CD14-positive monocyte (primary cell): ENCODE measurements around the gene CAPSL. TPM values are rescaled to one million over a fixed set of nuclear protein-coding genes. Genes with fewer than 3 reads are reported as not detected.

Experiments used
- DNase-seq, 3 donors: peaks; one replicate each; pipeline ENCODE4 v3.0.0-alpha.2; 2011 to 2022
- H2AFZ ChIP-seq: 2 replicates; pipeline ENCODE4 v1.6.0; 2012; ENCODE audit warnings: mild to moderate bottlenecking, low read depth, low read length, inconsistent platforms; ENCODE audit not compliant: insufficient read depth, poor library complexity, severe bottlenecking
- H3K27ac ChIP-seq, 2 donors: 1 replicate in 1 of 2; 2 replicates in 1 of 2; pipeline ENCODE4 v1.5.1; 2012 to 2013; ENCODE audit warnings: low read length in 2 of 2, control low read depth in 1 of 2, inconsistent platforms in 1 of 2, low read depth in 1 of 2, mild to moderate bottlenecking in 1 of 2
- H3K27me3 ChIP-seq, 2 donors: one replicate each; pipeline versions ENCODE4 v1.6.0 to v1.6.1; 2011 to 2013; ENCODE audit warnings: low read length in 2 of 2; ENCODE audit not compliant: control insufficient read depth in 2 of 2, insufficient read depth in 2 of 2
- H3K36me3 ChIP-seq, 2 donors: replicated peaks in 1 of 2; 1 replicate in 1 of 2; 2 replicates in 1 of 2; pipeline versions ENCODE4 v1.5.1 to v1.6.1; 2012 to 2013; ENCODE audit warnings: low read length in 2 of 2, control low read depth in 1 of 2, inconsistent platforms in 1 of 2, mild to moderate bottlenecking in 1 of 2; ENCODE audit not compliant: insufficient read depth in 2 of 2, control insufficient read depth in 1 of 2
- H3K4me1 ChIP-seq, 2 donors: 1 replicate in 1 of 2; 2 replicates in 1 of 2; pipeline versions ENCODE4 v1.5.1 to v1.6.1; 2012 to 2013; ENCODE audit warnings: low read length in 2 of 2, control low read depth in 1 of 2, inconsistent platforms in 1 of 2, mild to moderate bottlenecking in 1 of 2, moderate library complexity in 1 of 2; ENCODE audit not compliant: insufficient read depth in 2 of 2, control insufficient read depth in 1 of 2
- H3K4me2 ChIP-seq: replicated peaks from 2 replicates; pipeline ENCODE3; 2012; ENCODE audit warnings: low read length, moderate library complexity, mild to moderate bottlenecking; ENCODE audit not compliant: poor library complexity, severe bottlenecking; ENCODE audit errors: extremely low read depth
- H3K4me3 ChIP-seq, 3 experiments: fragments of 200-600 bp in 1 of 3; sonication (generic) in 1 of 3; replicated peaks in 1 of 3; 1 replicate in 2 of 3; 2 replicates in 1 of 3; pipeline ENCODE4 v1.5.1; 2011 to 2013; ENCODE audit warnings: low read length in 3 of 3, mild to moderate bottlenecking in 3 of 3, control low read depth in 2 of 3, low read depth in 2 of 3, inconsistent platforms in 1 of 3, moderate library complexity in 1 of 3
- H3K79me2 ChIP-seq: 2 replicates; pipeline ENCODE4 v1.6.0; 2012; ENCODE audit warnings: mild to moderate bottlenecking, control low read depth, inconsistent platforms, low read length, moderate library complexity; ENCODE audit not compliant: insufficient read depth
- H3K9ac ChIP-seq: 2 replicates; pipeline ENCODE4 v1.6.0; 2017; ENCODE audit warnings: low read length, mild to moderate bottlenecking; ENCODE audit not compliant: insufficient read depth, poor library complexity, severe bottlenecking
- H3K9me3 ChIP-seq, 2 donors: replicated peaks in 1 of 2; 1 replicate in 1 of 2; 2 replicates in 1 of 2; pipeline versions ENCODE4 v1.5.1 to v1.6.1; 2012 to 2013; ENCODE audit warnings: low read length in 2 of 2, control low read depth in 1 of 2; ENCODE audit not compliant: control insufficient read depth in 1 of 2, insufficient read depth in 1 of 2
- H4K20me1 ChIP-seq: 2 replicates; pipeline ENCODE4 v1.6.0; 2012; ENCODE audit warnings: mild to moderate bottlenecking, low read length, control low read depth, moderate library complexity; ENCODE audit not compliant: insufficient read depth
- H3K27ac Mint-ChIP-seq, 7 donors: one replicate each; pipeline ENCODE4 v1.8.0; 2020; ENCODE audit warnings: mild to moderate bottlenecking in 7 of 7, mixed read lengths in 7 of 7, moderate library complexity in 6 of 7, inconsistent platforms in 2 of 7
- H3K27me3 Mint-ChIP-seq, 3 donors: one replicate each; pipeline ENCODE4 v1.8.0; 2021 to 2022; ENCODE audit warnings: low read depth in 3 of 3, mild to moderate bottlenecking in 3 of 3, mixed read lengths in 3 of 3, moderate library complexity in 3 of 3, inconsistent platforms in 1 of 3
- H3K36me3 Mint-ChIP-seq, 2 donors: one replicate each; pipeline ENCODE4 v1.8.0; 2020; ENCODE audit warnings: mixed read lengths in 2 of 2, inconsistent platforms in 1 of 2, mild to moderate bottlenecking in 1 of 2
- H3K4me1 Mint-ChIP-seq: one replicate; pipeline ENCODE4 v1.8.0; 2020; ENCODE audit warnings: mild to moderate bottlenecking, mixed read lengths
- H3K4me3 Mint-ChIP-seq, 2 donors: one replicate each; pipeline ENCODE4 v1.8.0; 2020; ENCODE audit warnings: mild to moderate bottlenecking in 2 of 2, mixed read lengths in 2 of 2, moderate library complexity in 1 of 2
- H3K9me3 Mint-ChIP-seq, 7 donors: one replicate each; pipeline ENCODE4 v1.8.0; 2020 to 2022; ENCODE audit warnings: mixed read lengths in 7 of 7, mild to moderate bottlenecking in 6 of 7, moderate library complexity in 6 of 7, inconsistent platforms in 2 of 7
- CTCF ChIP-seq: fragments of 200-600 bp; IDR thresholded peaks from one replicate; pipeline ENCODE4 v1.8.0; 2022; ENCODE audit warnings: antibody characterized with exemption, mild to moderate bottlenecking
- WGBS: methylation state at CpG from one replicate; pipeline ENCODE4 v1.1.5; 2013; ENCODE audit warnings: missing lambda C conversion rate; ENCODE audit not compliant: insufficient coverage; 5-methylcytosine and 5-hydroxymethylcytosine counted together
- intact Hi-C, 2 donors: fragments of 100-400 bp; cut with micrococcal nuclease; formaldehyde crosslinking; loops; one replicate each; pipeline versions ENCODE4 v1.15.0 to v1.15.1; 2023
- polyA plus RNA-seq, 3 donors: library from polyadenylated mRNA; depleted of rRNA in 1 of 3; unstranded in 2 of 3; stranded (reverse) in 1 of 3; fragments of 300-500 nt in 2 of 3; fragments of >200 nt in 1 of 3; fragmentation: Illumina TruSeq in 2 of 3; gene quantifications; 1 replicate in 2 of 3; 2 replicates in 1 of 3; pipeline ENCODE4 v1.2.3, GENCODE V29; 2012 to 2021

The CAPSL gene
- polyA plus RNA-seq, 3 donors: not detected

- Histone ChIP-seq H3K4me2 (no peak overlapping the region), H3K27me3 (peaks cover 0 to 3% of the 10 kb centered on the region in 2 donors), H2AFZ (no peak overlapping the region), H3K79me2 (no peaks in the 10 kb centered on the region), H4K20me1 (no peaks in the 10 kb centered on the region), H3K4me1 (no peaks in the 10 kb centered on the region), H3K4me3 (no peak overlapping the region), H3K9me3 (no peaks in the 10 kb centered on the region), H3K9ac (no peak overlapping the region), H3K27ac (no peak overlapping the region), H3K36me3 (no peaks in the 10 kb centered on the region)
- 77% methylated on average over 7 of the region's 9 CpGs for WGBS
- H3K36me3 Mint-ChIP-seq: no peaks in the 10 kb centered on the region
- intact Hi-C loops: no loop called here
- H3K27me3 Mint-ChIP-seq: peaks cover 0 to 12% (median 2%) of the 10 kb centered on the region in 3 donors
- peaks cover 0 to 7% (median 5%) of the 10 kb centered on the region in 7 donors for H3K9me3 Mint-ChIP-seq
- H3K27ac Mint-ChIP-seq: no peak overlapping the region
- DNase-seq: no peak
- no peaks in the 10 kb centered on the region for H3K4me1 Mint-ChIP-seq
- TF ChIP-seq CTCF: no peak
- H3K4me3 Mint-ChIP-seq: no peak overlapping the region
Measured at GRCh38 chr5:35954175-35954574, 15.8 kb upstream of the CAPSL start.

- Histone ChIP-seq H3K27ac (no peak overlapping the region), H3K9ac (no peak overlapping the region), H3K9me3 (peaks cover 0 to 5% of the 10 kb centered on the region in 2 donors), H3K4me1 (no peaks in the 10 kb centered on the region), H4K20me1 (no peaks in the 10 kb centered on the region), H3K27me3 (no peaks in the 10 kb centered on the region), H3K36me3 (no peaks in the 10 kb centered on the region), H3K4me2 (no peak overlapping the region), H3K79me2 (no peaks in the 10 kb centered on the region), H3K4me3 (no peak overlapping the region), H2AFZ (no peak overlapping the region)
- Mint-ChIP-seq H3K4me1 (no peaks in the 10 kb centered on the region), H3K9me3 (peaks cover 0 to 11% (median 5%) of the 10 kb centered on the region in 7 donors), H3K4me3 (no peak overlapping the region), H3K36me3 (no peaks in the 10 kb centered on the region), H3K27ac (no peak overlapping the region), H3K27me3 (peaks cover 0 to 7% (median 2%) of the 10 kb centered on the region in 3 donors)
- 64% methylated on average over 3 of the region's 5 CpGs for WGBS
- DNase-seq: no peak
- no peak for TF ChIP-seq CTCF
- intact Hi-C loops: no loop called here
Measured at GRCh38 chr5:35947085-35947484, 8.7 kb upstream of the CAPSL start.
